DND-41 (cell line): ENCODE measurements around the gene ERC2.

Experiments
- ATAC-seq: fragments of 200-7000 bp; cut with Tn5 transposase; 3 replicates; pipeline ENCODE4 v1.9.1; 2021; ENCODE audit warnings: low read depth; ENCODE audit not compliant: insufficient read depth
- DNase-seq: peaks from one replicate; pipeline ENCODE4 v3.0.0-alpha.2; 2020
- H2AFZ ChIP-seq: 2 replicates; pipeline ENCODE4 v1.6.0; 2012; ENCODE audit warnings: low read depth, low read length
- H3K27ac ChIP-seq: 2 replicates; pipeline ENCODE4 v1.5.1; 2012; ENCODE audit warnings: low read length, inconsistent platforms
- H3K27me3 ChIP-seq: fragments of 200-600 bp; sonication (generic); 2 replicates; pipeline ENCODE4 v1.6.0; 2012; ENCODE audit warnings: low read length, mild to moderate bottlenecking, inconsistent platforms; ENCODE audit not compliant: insufficient read depth, poor library complexity
- H3K36me3 ChIP-seq: 2 replicates; pipeline ENCODE4 v1.5.1; 2012; ENCODE audit warnings: low read length, inconsistent platforms; ENCODE audit not compliant: insufficient read depth
- H3K4me1 ChIP-seq: 2 replicates; pipeline ENCODE4 v1.5.1; 2012; ENCODE audit warnings: mild to moderate bottlenecking, low read length; ENCODE audit not compliant: insufficient read depth
- H3K4me2 ChIP-seq: 2 replicates; pipeline ENCODE4 v1.6.0; 2012; ENCODE audit warnings: mild to moderate bottlenecking, moderate library complexity, low read length, inconsistent platforms; ENCODE audit not compliant: insufficient read depth
- H3K4me3 ChIP-seq, 2 experiments: fragments of 200-600 bp in 1 of 2; shearing (Covaris generic) in 1 of 2; 2 replicates each; pipeline ENCODE4 v1.5.1; 2012 to 2016; ENCODE audit warnings: inconsistent platforms in 2 of 2, low read length in 2 of 2, mild to moderate bottlenecking in 2 of 2, low read depth in 1 of 2, moderate library complexity in 1 of 2
- H3K79me2 ChIP-seq: 2 replicates; pipeline ENCODE4 v1.6.0; 2012; ENCODE audit warnings: low read length, inconsistent platforms; ENCODE audit not compliant: insufficient read depth
- H3K9ac ChIP-seq: 2 replicates; pipeline ENCODE4 v1.6.0; 2012; ENCODE audit warnings: low read depth, mild to moderate bottlenecking, inconsistent platforms, low read length, moderate library complexity
- H3K9me3 ChIP-seq: 2 replicates; pipeline ENCODE4 v1.5.1; 2012; ENCODE audit warnings: low read length, moderate library complexity, mild to moderate bottlenecking, inconsistent platforms; ENCODE audit not compliant: insufficient read depth, severe bottlenecking
- H4K20me1 ChIP-seq: 2 replicates; pipeline ENCODE4 v1.6.0; 2012; ENCODE audit warnings: low read length; ENCODE audit not compliant: insufficient read depth
- CTCF ChIP-seq: IDR thresholded peaks from 2 replicates; pipeline ENCODE4 v1.5.1; 2012; ENCODE audit warnings: borderline replicate concordance, low read length, moderate library complexity, mild to moderate bottlenecking; ENCODE audit not compliant: poor library complexity, severe bottlenecking; ENCODE audit errors: extremely low read depth
- EZH2 ChIP-seq: IDR thresholded peaks from 3 replicates; pipeline ENCODE4 v1.6.1; 2012; ENCODE audit warnings: borderline replicate concordance, low read depth, mild to moderate bottlenecking, moderate library complexity, low read length, inconsistent platforms; ENCODE audit not compliant: severe bottlenecking

Gene ERC2

GRCh38 chr3:56136514-56136913 is 331.8 kb downstream of the ERC2 start:
- H3K9ac ChIP-seq, result no peak overlapping the region
- TF ChIP-seq EZH2 (no peak), CTCF (no peak)
- H4K20me1 ChIP-seq, result no peaks in the 10 kb centered on the region
- H3K79me2 ChIP-seq, result no peaks in the 10 kb centered on the region
- H2AFZ ChIP-seq, result no peak overlapping the region
- peaks cover 10% of the 10 kb centered on the region for H3K27me3 ChIP-seq
- H3K4me3 ChIP-seq, result no peak overlapping the region
- H3K9me3 ChIP-seq, result no peaks in the 10 kb centered on the region
- DNase-seq, result no peak
- H3K36me3 ChIP-seq, result no peaks in the 10 kb centered on the region
- no peak overlapping the region for H3K27ac ChIP-seq
- no peaks in the 10 kb centered on the region for H3K4me1 ChIP-seq
- no peak for ATAC-seq
- H3K4me2 ChIP-seq, result no peak overlapping the region

GRCh38 chr3:56135941-56136340 is 332.3 kb downstream of the ERC2 start:
- Histone ChIP-seq H4K20me1 (no peaks in the 10 kb centered on the region), H3K9me3 (no peaks in the 10 kb centered on the region), H3K36me3 (no peaks in the 10 kb centered on the region), H3K27ac (no peak overlapping the region), H3K9ac (no peak overlapping the region), H3K4me2 (no peak overlapping the region), H3K4me3 (no peak overlapping the region), H2AFZ (no peak overlapping the region), H3K4me1 (no peaks in the 10 kb centered on the region), H3K79me2 (no peaks in the 10 kb centered on the region), H3K27me3 (peaks cover 7% of the 10 kb centered on the region)
- ATAC-seq, result no peak
- TF ChIP-seq EZH2 (no peak), CTCF (no peak)
- no peak for DNase-seq

GRCh38 chr3:56133423-56133822 is 334.8 kb downstream of the ERC2 start:
- Histone ChIP-seq H3K4me3 (no peak overlapping the region), H3K36me3 (no peaks in the 10 kb centered on the region), H3K79me2 (no peaks in the 10 kb centered on the region), H3K27ac (no peak overlapping the region), H3K27me3 (peaks cover 13% of the 10 kb centered on the region), H3K9ac (no peak overlapping the region), H3K4me2 (no peak overlapping the region), H3K9me3 (no peaks in the 10 kb centered on the region), H4K20me1 (no peaks in the 10 kb centered on the region), H3K4me1 (no peaks in the 10 kb centered on the region), H2AFZ (no peak overlapping the region)
- ATAC-seq, result no peak
- DNase-seq, result no peak
- no peak for TF ChIP-seq EZH2
- TF ChIP-seq CTCF, result no peak

GRCh38 chr3:56132762-56133161 is 335.5 kb downstream of the ERC2 start:
- no peak overlapping the region for H3K4me2 ChIP-seq
- H3K4me3 ChIP-seq, result no peak overlapping the region
- no peaks in the 10 kb centered on the region for H3K9me3 ChIP-seq
- H3K9ac ChIP-seq, result no peak overlapping the region
- DNase-seq (no peak), ATAC-seq (no peak)
- no peaks in the 10 kb centered on the region for H3K36me3 ChIP-seq
- no peaks in the 10 kb centered on the region for H3K79me2 ChIP-seq
- no peak overlapping the region for H3K27ac ChIP-seq
- no peak overlapping the region for H2AFZ ChIP-seq
- no peak for TF ChIP-seq CTCF
- TF ChIP-seq EZH2, result no peak
- H3K4me1 ChIP-seq, result no peaks in the 10 kb centered on the region
- peaks cover 13% of the 10 kb centered on the region for H3K27me3 ChIP-seq
- no peaks in the 10 kb centered on the region for H4K20me1 ChIP-seq
